Stomach (tissue), 9 donors: ENCODE measurements around the gene ELL3. TPM values are rescaled to one million over a fixed set of nuclear protein-coding genes. Genes with fewer than 3 reads are reported as not detected.

ENCODE experiments used
- DNase-seq, 2 donors: peaks; one replicate each; pipeline versions ENCODE4 v3.0.0 to v3.0.0-alpha.2; 2013 to 2019
- H3K27ac ChIP-seq, 5 donors: fragments of 200-600 bp in 4 of 5; sonication (generic) in 4 of 5; one replicate each; pipeline ENCODE4 v1.5.1; 2013 to 2019; ENCODE audit warnings: mild to moderate bottlenecking in 1 of 5, moderate library complexity in 1 of 5
- H3K27me3 ChIP-seq, 3 donors: fragments of 200-600 bp; sonication (generic); one replicate each; pipeline ENCODE4 v1.5.1; 2017 to 2019; ENCODE audit warnings: mixed run types in 1 of 3
- H3K36me3 ChIP-seq, 4 donors: fragments of 200-600 bp; sonication (generic); 1 replicate in 3 of 4; 2 replicates in 1 of 4; pipeline ENCODE4 v1.5.1; 2016 to 2019
- H3K4me1 ChIP-seq, 4 donors: fragments of 200-600 bp; sonication (generic); one replicate each; pipeline ENCODE4 v1.5.1; 2016 to 2019
- H3K4me3 ChIP-seq, 4 donors: fragments of 200-600 bp; sonication (generic) in 3 of 4; one replicate each; pipeline ENCODE4 v1.5.1; 2016 to 2019; ENCODE audit warnings: mild to moderate bottlenecking in 1 of 4
- H3K9me3 ChIP-seq, 4 donors: fragments of 200-600 bp; sonication (generic); one replicate each; pipeline ENCODE4 v1.5.1; 2016 to 2019
- CTCF ChIP-seq, 7 experiments: fragments of 450-650 bp in 4 of 7; fragments of 200-600 bp in 3 of 7; sonication (generic) in 3 of 7; IDR thresholded peaks; one replicate each; pipeline ENCODE4 v1.5.1; 2016 to 2019; ENCODE audit warnings: antibody characterized with exemption in 7 of 7, control low read depth in 2 of 7, mild to moderate bottlenecking in 1 of 7
- EP300 ChIP-seq: sonication (generic); formaldehyde crosslinking; IDR thresholded peaks from one replicate; pipeline ENCODE4 v1.6.1; 2017; ENCODE audit warnings: antibody characterized with exemption
- POLR2A ChIP-seq, 4 donors: fragments of 450-650 bp; IDR thresholded peaks; one replicate each; pipeline ENCODE4 v1.6.1; 2016; ENCODE audit warnings: antibody characterized with exemption in 4 of 4, control low read depth in 2 of 4, mild to moderate bottlenecking in 1 of 4, moderate library complexity in 1 of 4
- POLR2AphosphoS5 ChIP-seq, 3 donors: sonication (generic); formaldehyde crosslinking; IDR thresholded peaks; one replicate each; pipeline ENCODE4 v1.6.1; 2016; ENCODE audit warnings: antibody characterized with exemption in 3 of 3
- WGBS, 5 donors: extraction: QIAGEN DNeasy Blood & Tissue Kit in 3 of 5; methylation state at CpG; one replicate each; pipeline versions ENCODE4 v1.1.5 to v1.1.7; 2013 to 2018; 5-methylcytosine and 5-hydroxymethylcytosine counted together
- intact Hi-C: fragments of 100-400 bp; cut with DNase I; formaldehyde crosslinking; loops from one replicate; pipeline ENCODE4 v1.15.1; 2023; ENCODE audit warnings: low total_unique reads
- polyA plus RNA-seq, 3 donors: library from polyadenylated mRNA; stranded (reverse); fragments of 200-250 nt; gene quantifications; one replicate each; pipeline ENCODE4 v1.2.3, GENCODE V29; 2013
- total RNA-seq, 5 donors: library from RNA; depleted of rRNA; stranded (reverse); fragments of >200 nt; gene quantifications; one replicate each; pipeline versions ENCODE4 v1.1.0 to v1.2.3, GENCODE V29; 2014 to 2016
- donor health status: healthy with polysubstance abuse.
- donor health status: Bipolar disorder and iron deficiency.
- donor health status: healthy.

The ELL3 gene
- total and polyA plus RNA-seq, 8 donors = 4.0 to 131 (median 21.6) TPM

- Histone ChIP-seq H3K9me3 (no peaks in the 10 kb centered on the region), H3K36me3 (peaks cover 42 to 70% (median 66%) of the 10 kb centered on the region in 4 donors), H3K4me3 (no peak overlapping the region), H3K27me3 (no peaks in the 10 kb centered on the region), H3K4me1 (peaks cover 4 to 23% (median 21%) of the 10 kb centered on the region in 4 donors), H3K27ac (no peak overlapping the region)
- intact Hi-C loops = no loop called here
- TF ChIP-seq EP300 = no peak
- DNase-seq = no peak
Observed at GRCh38 chr15:43772624-43773023, 4.1 kb downstream of the ELL3 start.

- Histone ChIP-seq H3K36me3 (peaks cover 50 to 78% (median 74%) of the 10 kb centered on the region in 4 donors), H3K9me3 (no peaks in the 10 kb centered on the region), H3K4me1 (peaks cover 4 to 21% (median 17%) of the 10 kb centered on the region in 4 donors), H3K4me3 (no peak overlapping the region), H3K27ac (no peak overlapping the region), H3K27me3 (no peaks in the 10 kb centered on the region)
- intact Hi-C loops = no loop called here
- DNase-seq = no peak
- 56 to 82% (median 69%) methylated on average over 2 of the region's 2 CpGs for WGBS, 5 donors
- TF ChIP-seq POLR2AphosphoS5 (IDR thresholded peaks at IDR 0.05) (no peak), CTCF (IDR thresholded peaks at IDR 0.05) (no peak), POLR2A (IDR thresholded peaks at IDR 0.05) (no peak), EP300 (no peak)
Observed at GRCh38 chr15:43771816-43772215, 5.0 kb downstream of the ELL3 start.

- Histone ChIP-seq H3K4me3 (no peak overlapping the region), H3K36me3 (peaks cover 68 to 99% (median 95%) of the 10 kb centered on the region in 4 donors), H3K4me1 (peaks cover 0 to under 1% (median 0%) of the 10 kb centered on the region in 4 donors), H3K27me3 (no peaks in the 10 kb centered on the region), H3K27ac (no peak overlapping the region), H3K9me3 (no peaks in the 10 kb centered on the region)
- WGBS, 5 donors = 58 to 67% (median 62%) methylated on average over 5 of the region's 5 CpGs
- DNase-seq = peak; percentile 54 to 81
- TF ChIP-seq CTCF (IDR thresholded peaks at IDR 0.05) (peak in 5 of 7 experiments; percentile 35 to 78 (median 70)), POLR2A (IDR thresholded peaks at IDR 0.05) (no peak), POLR2AphosphoS5 (IDR thresholded peaks at IDR 0.05) (no peak), EP300 (no peak)
- intact Hi-C loops = no loop called here
Observed at GRCh38 chr15:43769584-43770228, 7.1 kb downstream of the ELL3 start.

GRCh38 chr15:43763819-43764446 is 12.8 kb downstream of the ELL3 start:
- Histone ChIP-seq H3K4me3 (no peak overlapping the region), H3K27me3 (no peaks in the 10 kb centered on the region), H3K36me3 (peaks cover 85 to 100% (median 100%) of the 10 kb centered on the region in 4 donors), H3K9me3 (no peaks in the 10 kb centered on the region), H3K27ac (no peak overlapping the region), H3K4me1 (no peaks in the 10 kb centered on the region)
- WGBS, 5 donors = 65 to 87% (median 69%) methylated on average over 2 of the region's 2 CpGs
- intact Hi-C loops = no loop called here
- DNase-seq = no peak
- TF ChIP-seq EP300 = no peak
- no peak for TF ChIP-seq POLR2A (IDR thresholded peaks at IDR 0.05)
- TF ChIP-seq CTCF (IDR thresholded peaks at IDR 0.05) = no peak
- TF ChIP-seq POLR2AphosphoS5 (IDR thresholded peaks at IDR 0.05) = no peak

- intact Hi-C loops = no loop called here
- TF ChIP-seq EP300 (no peak), POLR2A (IDR thresholded peaks at IDR 0.05) (no peak), CTCF (IDR thresholded peaks at IDR 0.05) (no peak), POLR2AphosphoS5 (IDR thresholded peaks at IDR 0.05) (no peak)
- H3K9me3 ChIP-seq = no peaks in the 10 kb centered on the region
- H3K27me3 ChIP-seq = no peaks in the 10 kb centered on the region
- no peak for DNase-seq
- no peak overlapping the region for H3K27ac ChIP-seq
- peaks cover 84 to 100% (median 100%) of the 10 kb centered on the region in 4 donors for H3K36me3 ChIP-seq
- WGBS, 5 donors = 64 to 85% (median 73%) methylated on average over 6 of the region's 6 CpGs
- no peaks in the 10 kb centered on the region for H3K4me1 ChIP-seq
- no peak overlapping the region for H3K4me3 ChIP-seq
Observed at GRCh38 chr15:43762824-43763223, 13.9 kb downstream of the ELL3 start.
